HepG2 (cell line): ENCODE data around the gene TRIM10. TPM values are rescaled to one million over a fixed set of nuclear protein-coding genes. Genes with fewer than 3 reads are reported as not detected.

ENCODE experiments used
- HOXA5 ChIP-seq: sonication (generic); formaldehyde crosslinking; IDR thresholded peaks from 2 replicates; pipeline ENCODE4 v1.4.0; 2020; ENCODE audit warnings: missing genetic modification reagents
- HOXA7 ChIP-seq: sonication (generic); formaldehyde crosslinking; IDR thresholded peaks from 2 replicates; pipeline ENCODE4 v1.8.1; 2022; ENCODE audit warnings: mild to moderate bottlenecking, missing genetic modification reagents, moderate library complexity
- HOXD1 ChIP-seq: sonication (generic); formaldehyde crosslinking; IDR thresholded peaks from 2 replicates; pipeline ENCODE4 v1.5.0; 2020; ENCODE audit warnings: missing genetic modification reagents
- NBN ChIP-seq: fragments of 450-650 bp; conservative IDR thresholded peaks from 2 replicates; pipeline ENCODE4 v1.6.1; 2017
- POLR2A ChIP-seq, 2 experiments: IDR thresholded peaks; 2 replicates each; pipeline ENCODE4 v1.6.1; 2011; ENCODE audit warnings: low read depth in 2 of 2, low read length in 2 of 2, mild to moderate bottlenecking in 1 of 2, moderate library complexity in 1 of 2; ENCODE audit not compliant: insufficient read depth in 1 of 2
- RFX3 ChIP-seq: IDR thresholded peaks from 2 replicates; pipeline ENCODE4 v1.6.1; 2016; ENCODE audit warnings: missing biosample characterization, missing genetic modification reagents
- U2AF2 ChIP-seq: fragments of 200-400 bp; formaldehyde crosslinking; IDR thresholded peaks from 2 replicates; pipeline ENCODE4 v1.6.1; 2017; ENCODE audit warnings: low read depth, mild to moderate bottlenecking, low read length
- ZNF20 ChIP-seq: sonication (generic); formaldehyde crosslinking; IDR thresholded peaks from 2 replicates; pipeline ENCODE4 v1.4.0; 2020; ENCODE audit warnings: mild to moderate bottlenecking, moderate library complexity, missing genetic modification reagents
- ZNF317 ChIP-seq: sonication (generic); formaldehyde crosslinking; IDR thresholded peaks from 2 replicates; pipeline ENCODE4 v1.5.0; 2020; ENCODE audit warnings: mild to moderate bottlenecking, missing genetic modification reagents
- ZNF510 ChIP-seq: sonication (generic); formaldehyde crosslinking; IDR thresholded peaks from 2 replicates; pipeline ENCODE4 v1.4.0; 2020; ENCODE audit warnings: low read depth, mild to moderate bottlenecking, missing genetic modification reagents
- ZNF589 ChIP-seq: sonication (generic); formaldehyde crosslinking; conservative IDR thresholded peaks from 2 replicates; pipeline ENCODE4 v1.8.0; 2022; ENCODE audit warnings: mild to moderate bottlenecking, moderate library complexity, missing genetic modification reagents
- ZZZ3 ChIP-seq: sonication (generic); formaldehyde crosslinking; IDR thresholded peaks from 2 replicates; pipeline ENCODE4 v1.4.0; 2020; ENCODE audit warnings: missing genetic modification reagents, mild to moderate bottlenecking, borderline replicate concordance
- polyA plus RNA-seq, 8 experiments: library from polyadenylated mRNA; depleted of rRNA in 3 of 8; stranded (reverse) in 7 of 8; unstranded in 1 of 8; fragments of >200 nt; fragmentation: Illumina TruSeq in 4 of 8; extraction: Trizol in 4 of 8; gene quantifications; 2 replicates each; pipeline versions ENCODE4 v1.2.1 to v1.2.3, GENCODE V29; 2011 to 2016; ENCODE audit warnings: low read depth in 4 of 8, missing spikeins in 1 of 8, mixed read lengths in 1 of 8; ENCODE audit not compliant: insufficient read depth in 1 of 8
- total RNA-seq, 5 experiments: library from RNA; depleted of rRNA; stranded (reverse); fragments of >200 nt; fragmentation: Illumina TruSeq; extraction: Trizol; gene quantifications; 2 replicates each; pipeline ENCODE4 v1.2.3, GENCODE V29; 2016; ENCODE audit warnings: low read depth in 1 of 5
- TF ChIP-seq, protein P1 (sequence below), 2 experiments: sonication (generic) in 1 of 2; formaldehyde crosslinking in 1 of 2; IDR thresholded peaks; 2 replicates each; pipeline versions ENCODE4 v1.4.0 to v1.6.1; 2016 to 2020; ENCODE audit warnings: borderline replicate concordance in 1 of 2, low read depth in 1 of 2, mild to moderate bottlenecking in 1 of 2, missing genetic modification reagents in 1 of 2
- TF ChIP-seq, protein P2 (sequence below): sonication (generic); formaldehyde crosslinking; IDR thresholded peaks from 2 replicates; pipeline ENCODE4 v1.5.1; 2020; ENCODE audit warnings: mild to moderate bottlenecking, missing genetic modification reagents, moderate library complexity
- TF ChIP-seq, protein P3 (sequence below): sonication (generic); formaldehyde crosslinking; IDR thresholded peaks from 2 replicates; pipeline ENCODE4 v1.4.0; 2020; ENCODE audit warnings: missing genetic modification reagents
- TF ChIP-seq, protein P4 (sequence below): sonication (generic); formaldehyde crosslinking; IDR thresholded peaks from 2 replicates; pipeline ENCODE4 v1.5.0; 2020; ENCODE audit warnings: mild to moderate bottlenecking, missing genetic modification reagents

TRIM10 gene
- total and polyA plus RNA-seq, 2 of the 13 experiments (the other 11 are each of a cell fraction or from before 2014, with no cell fraction given): 4.1 to 6.8 TPM

DNA sequence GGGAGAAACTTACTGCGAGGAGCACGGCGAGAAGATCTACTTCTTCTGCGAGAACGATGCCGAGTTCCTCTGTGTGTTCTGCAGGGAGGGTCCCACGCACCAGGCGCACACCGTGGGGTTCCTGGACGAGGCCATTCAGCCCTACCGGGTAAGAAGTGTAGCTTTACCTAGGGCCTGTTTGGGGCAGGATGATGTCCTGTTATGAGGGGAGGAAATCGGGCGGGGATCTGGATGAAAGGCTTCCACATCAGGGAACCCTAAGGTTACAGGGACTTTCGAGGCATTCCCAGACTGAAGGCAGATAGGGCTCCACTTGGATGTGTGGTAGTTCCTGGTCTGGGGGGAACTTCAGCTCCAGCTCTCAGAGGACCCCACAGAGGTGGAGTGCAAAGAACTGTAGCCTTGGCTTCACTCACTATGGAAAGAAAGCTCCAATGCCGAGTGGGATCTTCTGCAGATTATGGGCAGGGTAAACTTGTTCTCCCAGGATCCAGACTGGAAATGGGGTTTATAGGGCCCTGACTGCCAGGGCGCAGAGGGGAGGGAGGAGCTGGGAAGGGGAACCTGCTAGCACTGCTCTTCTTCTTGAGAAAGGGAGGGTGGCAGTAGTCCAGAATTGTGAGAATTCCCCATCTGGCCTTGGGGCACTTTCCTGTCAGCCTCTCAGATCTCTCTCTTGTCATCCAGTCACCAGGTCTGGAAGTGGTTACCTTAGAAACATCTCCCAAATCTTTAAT lies 3.1 kb upstream of the TRIM10 start (continued):
- TF ChIP-seq, protein P1, sequence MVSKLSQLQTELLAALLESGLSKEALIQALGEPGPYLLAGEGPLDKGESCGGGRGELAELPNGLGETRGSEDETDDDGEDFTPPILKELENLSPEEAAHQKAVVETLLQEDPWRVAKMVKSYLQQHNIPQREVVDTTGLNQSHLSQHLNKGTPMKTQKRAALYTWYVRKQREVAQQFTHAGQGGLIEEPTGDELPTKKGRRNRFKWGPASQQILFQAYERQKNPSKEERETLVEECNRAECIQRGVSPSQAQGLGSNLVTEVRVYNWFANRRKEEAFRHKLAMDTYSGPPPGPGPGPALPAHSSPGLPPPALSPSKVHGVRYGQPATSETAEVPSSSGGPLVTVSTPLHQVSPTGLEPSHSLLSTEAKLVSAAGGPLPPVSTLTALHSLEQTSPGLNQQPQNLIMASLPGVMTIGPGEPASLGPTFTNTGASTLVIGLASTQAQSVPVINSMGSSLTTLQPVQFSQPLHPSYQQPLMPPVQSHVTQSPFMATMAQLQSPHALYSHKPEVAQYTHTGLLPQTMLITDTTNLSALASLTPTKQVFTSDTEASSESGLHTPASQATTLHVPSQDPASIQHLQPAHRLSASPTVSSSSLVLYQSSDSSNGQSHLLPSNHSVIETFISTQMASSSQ (IDR thresholded peaks at IDR 0.05; ENCODE audit: low read depth): no peak
- TF ChIP-seq, protein P1 (CRISPR knock-in tag; IDR thresholded peaks at IDR 0.05; ENCODE audit: borderline replicate concordance): no peak
- TF ChIP-seq HOXD1: no peak
- TF ChIP-seq RFX3 (CRISPR knock-in tag): no peak
- TF ChIP-seq, protein P2, sequence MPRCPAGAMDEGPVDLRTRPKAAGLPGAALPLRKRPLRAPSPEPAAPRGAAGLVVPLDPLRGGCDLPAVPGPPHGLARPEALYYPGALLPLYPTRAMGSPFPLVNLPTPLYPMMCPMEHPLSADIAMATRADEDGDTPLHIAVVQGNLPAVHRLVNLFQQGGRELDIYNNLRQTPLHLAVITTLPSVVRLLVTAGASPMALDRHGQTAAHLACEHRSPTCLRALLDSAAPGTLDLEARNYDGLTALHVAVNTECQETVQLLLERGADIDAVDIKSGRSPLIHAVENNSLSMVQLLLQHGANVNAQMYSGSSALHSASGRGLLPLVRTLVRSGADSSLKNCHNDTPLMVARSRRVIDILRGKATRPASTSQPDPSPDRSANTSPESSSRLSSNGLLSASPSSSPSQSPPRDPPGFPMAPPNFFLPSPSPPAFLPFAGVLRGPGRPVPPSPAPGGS (CRISPR knock-in tag): peak; percentile 46; the same call in 1 of the 2 replicates
- TF ChIP-seq U2AF2: no peak
- no peak for TF ChIP-seq ZNF20 (CRISPR knock-in tag)
- no peak for TF ChIP-seq POLR2A (IDR thresholded peaks at IDR 0.05; ENCODE audit: insufficient read depth in 1 of 2, low read depth in 2 of 2, low read length in 2 of 2)
- TF ChIP-seq, protein P3, sequence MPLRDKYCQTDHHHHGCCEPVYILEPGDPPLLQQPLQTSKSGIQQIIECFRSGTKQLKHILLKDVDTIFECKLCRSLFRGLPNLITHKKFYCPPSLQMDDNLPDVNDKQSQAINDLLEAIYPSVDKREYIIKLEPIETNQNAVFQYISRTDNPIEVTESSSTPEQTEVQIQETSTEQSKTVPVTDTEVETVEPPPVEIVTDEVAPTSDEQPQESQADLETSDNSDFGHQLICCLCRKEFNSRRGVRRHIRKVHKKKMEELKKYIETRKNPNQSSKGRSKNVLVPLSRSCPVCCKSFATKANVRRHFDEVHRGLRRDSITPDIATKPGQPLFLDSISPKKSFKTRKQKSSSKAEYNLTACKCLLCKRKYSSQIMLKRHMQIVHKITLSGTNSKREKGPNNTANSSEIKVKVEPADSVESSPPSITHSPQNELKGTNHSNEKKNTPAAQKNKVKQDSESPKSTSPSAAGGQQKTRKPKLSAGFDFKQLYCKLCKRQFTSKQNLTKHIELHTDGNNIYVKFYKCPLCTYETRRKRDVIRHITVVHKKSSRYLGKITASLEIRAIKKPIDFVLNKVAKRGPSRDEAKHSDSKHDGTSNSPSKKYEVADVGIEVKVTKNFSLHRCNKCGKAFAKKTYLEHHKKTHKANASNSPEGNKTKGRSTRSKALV (CRISPR knock-in tag): no peak
- TF ChIP-seq, protein P4, sequence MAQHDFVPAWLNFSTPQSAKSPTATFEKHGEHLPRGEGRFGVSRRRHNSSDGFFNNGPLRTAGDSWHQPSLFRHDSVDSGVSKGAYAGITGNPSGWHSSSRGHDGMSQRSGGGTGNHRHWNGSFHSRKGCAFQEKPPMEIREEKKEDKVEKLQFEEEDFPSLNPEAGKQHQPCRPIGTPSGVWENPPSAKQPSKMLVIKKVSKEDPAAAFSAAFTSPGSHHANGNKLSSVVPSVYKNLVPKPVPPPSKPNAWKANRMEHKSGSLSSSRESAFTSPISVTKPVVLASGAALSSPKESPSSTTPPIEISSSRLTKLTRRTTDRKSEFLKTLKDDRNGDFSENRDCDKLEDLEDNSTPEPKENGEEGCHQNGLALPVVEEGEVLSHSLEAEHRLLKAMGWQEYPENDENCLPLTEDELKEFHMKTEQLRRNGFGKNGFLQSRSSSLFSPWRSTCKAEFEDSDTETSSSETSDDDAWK (CRISPR knock-in tag): no peak
- peak; percentile 29; the same call in 1 of the 2 replicates for TF ChIP-seq HOXA5
- no peak for TF ChIP-seq ZZZ3
- peak; percentile 4; the same call in 1 of the 2 replicates for TF ChIP-seq ZNF510 (CRISPR knock-in tag)
- TF ChIP-seq ZNF589 (CRISPR knock-in tag): 0 out of 2 replicates have a peak, but pooled peaks have one; percentile 4
- no peak for TF ChIP-seq NBN
- TF ChIP-seq ZNF317 (CRISPR knock-in tag): no peak
- TF ChIP-seq HOXA7 (CRISPR knock-in tag): 0 out of 2 replicates have a peak, but pooled peaks have one; percentile 21
